WTC11 (cell line): ENCODE measurements around the gene KIRREL3. TPM values are rescaled to one million over a fixed set of nuclear protein-coding genes. Genes with fewer than 3 reads are reported as not detected.

Source experiments
- ATAC-seq: fragments of 200-7000 bp; cut with Tn5 transposase; 2 replicates; pipeline ENCODE4 v1.10.0; 2021; ENCODE audit warnings: mild to moderate bottlenecking, moderate library complexity
- CTCF ChIA-PET: fragments of 300-600 bp; sonication (Branson Sonifier 250); formaldehyde crosslinking; loops from one replicate; lab custom pipeline; 2021; ENCODE audit warnings: antibody characterized with exemption; lab: Charles Lee
- POLR2A ChIA-PET: fragments of 350-600 bp; sonication (Branson Sonifier 250); formaldehyde crosslinking; loops from one replicate; lab custom pipeline; 2021; ENCODE audit warnings: antibody characterized with exemption; lab: Charles Lee
- DNase-seq: peaks from one replicate; pipeline ENCODE4 v3.0.0; 2021; ENCODE audit warnings: low spot score
- H3K27ac Mint-ChIP-seq: 2 replicates; pipeline ENCODE4 v1.8.0; 2021; ENCODE audit warnings: mixed read lengths
- H3K27me3 Mint-ChIP-seq: 2 replicates; pipeline ENCODE4 v1.8.0; 2021; ENCODE audit warnings: low read depth, mild to moderate bottlenecking, moderate library complexity, mixed read lengths
- H3K36me3 Mint-ChIP-seq: 2 replicates; pipeline ENCODE4 v1.8.0; 2021; ENCODE audit warnings: mixed read lengths
- H3K4me1 Mint-ChIP-seq: 2 replicates; pipeline ENCODE4 v1.8.0; 2022; ENCODE audit warnings: mixed read lengths
- H3K4me3 Mint-ChIP-seq: 2 replicates; pipeline ENCODE4 v1.8.0; 2021; ENCODE audit warnings: mild to moderate bottlenecking, moderate library complexity, mixed read lengths
- H3K9me3 Mint-ChIP-seq: 2 replicates; pipeline ENCODE4 v1.8.0; 2021; ENCODE audit warnings: mixed read lengths
- ESRRA ChIP-seq: sonication (generic); formaldehyde crosslinking; IDR thresholded peaks from 2 replicates; pipeline ENCODE4 v1.8.1; 2022; ENCODE audit warnings: mild to moderate bottlenecking, missing genetic modification reagents, borderline replicate concordance
- FOXJ3 ChIP-seq: sonication (generic); formaldehyde crosslinking; IDR thresholded peaks from 2 replicates; pipeline ENCODE4 v1.9.0; 2021; ENCODE audit warnings: missing genetic modification reagents, mild to moderate bottlenecking, borderline replicate concordance
- MXD4 ChIP-seq: fragments of 250-450 bp; sonication (Bioruptor Pico); IDR thresholded peaks from 2 replicates; pipeline ENCODE4 v1.8.0; 2021; ENCODE audit warnings: mild to moderate bottlenecking, moderate library complexity, borderline replicate concordance
- NFE2L1 ChIP-seq: sonication (generic); formaldehyde crosslinking; IDR thresholded peaks from 2 replicates; pipeline ENCODE4 v1.8.1; 2023; ENCODE audit warnings: missing genetic modification reagents
- NR1H2 ChIP-seq: sonication (generic); formaldehyde crosslinking; IDR thresholded peaks from 2 replicates; pipeline ENCODE4 v1.9.0; 2021; ENCODE audit warnings: mild to moderate bottlenecking, moderate library complexity, missing genetic modification reagents
- NR2C2 ChIP-seq: sonication (generic); formaldehyde crosslinking; IDR thresholded peaks from 2 replicates; pipeline ENCODE4 v1.8.0; 2022; ENCODE audit warnings: mild to moderate bottlenecking, missing genetic modification reagents
- NR3C1 ChIP-seq: sonication (generic); formaldehyde crosslinking; conservative IDR thresholded peaks from 2 replicates; pipeline ENCODE4 v1.8.1; 2023; ENCODE audit warnings: low read depth, mild to moderate bottlenecking, missing genetic modification reagents
- RELA ChIP-seq: sonication (generic); formaldehyde crosslinking; IDR thresholded peaks from 2 replicates; pipeline ENCODE4 v1.8.1; 2022; ENCODE audit warnings: missing genetic modification reagents, mild to moderate bottlenecking, borderline replicate concordance
- SMAD3 ChIP-seq: sonication (generic); formaldehyde crosslinking; IDR thresholded peaks from 2 replicates; pipeline ENCODE4 v1.8.0; 2022; ENCODE audit warnings: missing genetic modification reagents, mild to moderate bottlenecking, borderline replicate concordance
- SOX15 ChIP-seq: fragments of 250-450 bp; sonication (Bioruptor Pico); IDR thresholded peaks from 2 replicates; pipeline ENCODE4 v1.9.0; 2021; ENCODE audit warnings: mild to moderate bottlenecking
- TP53 ChIP-seq: sonication (generic); formaldehyde crosslinking; IDR thresholded peaks from 2 replicates; pipeline ENCODE4 v1.8.1; 2023; ENCODE audit warnings: mild to moderate bottlenecking, missing genetic modification reagents
- ZNF138 ChIP-seq: sonication (generic); formaldehyde crosslinking; conservative IDR thresholded peaks from 2 replicates; pipeline ENCODE4 v1.8.1; 2022; ENCODE audit warnings: mild to moderate bottlenecking, moderate library complexity, missing genetic modification reagents
- ZNF232 ChIP-seq: sonication (generic); formaldehyde crosslinking; IDR thresholded peaks from 2 replicates; pipeline ENCODE4 v1.8.0; 2022; ENCODE audit warnings: mild to moderate bottlenecking, missing genetic modification reagents
- ZNF263 ChIP-seq: sonication (generic); formaldehyde crosslinking; IDR thresholded peaks from 2 replicates; pipeline ENCODE4 v1.8.1; 2022; ENCODE audit warnings: low read depth, mild to moderate bottlenecking, moderate library complexity, missing genetic modification reagents
- total RNA-seq: library from RNA; stranded (reverse); gene quantifications from 3 replicates; pipeline ENCODE4 v1.2.3, GENCODE V29; 2021
- TF ChIP-seq, protein P1 (sequence below): fragments of 250-450 bp; sonication (Bioruptor Pico); IDR thresholded peaks from 2 replicates; pipeline ENCODE4 v1.9.0; 2021; ENCODE audit warnings: mild to moderate bottlenecking, borderline replicate concordance
- TF ChIP-seq, protein P2 (sequence below): sonication (generic); formaldehyde crosslinking; IDR thresholded peaks from 2 replicates; pipeline ENCODE4 v1.8.0; 2022; ENCODE audit warnings: missing genetic modification reagents
- TF ChIP-seq, protein P3 (sequence below): sonication (generic); formaldehyde crosslinking; IDR thresholded peaks from 2 replicates; pipeline ENCODE4 v1.8.0; 2022; ENCODE audit warnings: mild to moderate bottlenecking, missing genetic modification reagents
- TF ChIP-seq, protein P4 (sequence below): fragments of 250-450 bp; sonication (Bioruptor Pico); IDR thresholded peaks from 2 replicates; pipeline ENCODE4 v1.9.0; 2021; ENCODE audit warnings: moderate library complexity, mild to moderate bottlenecking, inconsistent platforms, borderline replicate concordance
- TF ChIP-seq, protein P5 (sequence below): sonication (generic); formaldehyde crosslinking; IDR thresholded peaks from 2 replicates; pipeline ENCODE4 v1.8.0; 2022; ENCODE audit warnings: mild to moderate bottlenecking, missing genetic modification reagents

KIRREL3 gene
- total RNA-seq, 1 experiment from 2014 or later: 0.59 TPM

DNA sequence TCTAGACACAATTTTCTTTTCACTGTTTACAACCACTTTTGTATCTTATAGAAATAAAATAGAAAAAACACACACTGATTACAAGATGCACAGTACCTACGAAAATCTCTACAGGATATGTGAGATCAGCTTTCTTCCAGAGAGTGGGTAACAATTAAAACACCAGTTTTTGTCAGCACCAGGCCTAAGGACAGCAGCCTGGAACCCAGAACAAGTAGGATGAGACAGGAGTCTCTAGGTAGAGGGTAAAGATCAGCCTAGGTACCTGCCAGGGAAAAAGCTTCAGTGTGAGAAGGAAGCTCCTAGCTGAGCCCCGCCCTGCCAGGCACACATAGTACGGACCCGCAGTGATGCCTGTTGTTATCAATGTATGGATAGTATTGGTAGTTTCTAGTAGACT, 61.9 kb downstream of the KIRREL3 start:
- peaks cover 11% of the 10 kb centered on the region for H3K9me3 Mint-ChIP-seq
- DNase-seq (no peak), ATAC-seq (no peak)
- no peak overlapping the region for H3K27ac Mint-ChIP-seq
- H3K36me3 Mint-ChIP-seq: peaks cover 3% of the 10 kb centered on the region
- peaks cover 8% of the 10 kb centered on the region; the same call in 1 of the 2 replicates for H3K4me1 Mint-ChIP-seq
- no peak overlapping the region for H3K4me3 Mint-ChIP-seq
- no peaks in the 10 kb centered on the region for H3K27me3 Mint-ChIP-seq
- CTCF ChIA-PET: interaction anchor here (1.0 kb wide), 1 partner anchor 51 kb away, joined by 3 read pairs; no protein-coding TSS in a partner anchor
- TF ChIP-seq MXD4 (CRISPR knock-in tag) (no peak), SMAD3 (CRISPR knock-in tag) (no peak), NR1H2 (no peak), NR3C1 (CRISPR knock-in tag) (no peak)
- TF ChIP-seq, all 79 proteins: peak for 0
- POLR2A ChIA-PET: no interaction called here

DNA sequence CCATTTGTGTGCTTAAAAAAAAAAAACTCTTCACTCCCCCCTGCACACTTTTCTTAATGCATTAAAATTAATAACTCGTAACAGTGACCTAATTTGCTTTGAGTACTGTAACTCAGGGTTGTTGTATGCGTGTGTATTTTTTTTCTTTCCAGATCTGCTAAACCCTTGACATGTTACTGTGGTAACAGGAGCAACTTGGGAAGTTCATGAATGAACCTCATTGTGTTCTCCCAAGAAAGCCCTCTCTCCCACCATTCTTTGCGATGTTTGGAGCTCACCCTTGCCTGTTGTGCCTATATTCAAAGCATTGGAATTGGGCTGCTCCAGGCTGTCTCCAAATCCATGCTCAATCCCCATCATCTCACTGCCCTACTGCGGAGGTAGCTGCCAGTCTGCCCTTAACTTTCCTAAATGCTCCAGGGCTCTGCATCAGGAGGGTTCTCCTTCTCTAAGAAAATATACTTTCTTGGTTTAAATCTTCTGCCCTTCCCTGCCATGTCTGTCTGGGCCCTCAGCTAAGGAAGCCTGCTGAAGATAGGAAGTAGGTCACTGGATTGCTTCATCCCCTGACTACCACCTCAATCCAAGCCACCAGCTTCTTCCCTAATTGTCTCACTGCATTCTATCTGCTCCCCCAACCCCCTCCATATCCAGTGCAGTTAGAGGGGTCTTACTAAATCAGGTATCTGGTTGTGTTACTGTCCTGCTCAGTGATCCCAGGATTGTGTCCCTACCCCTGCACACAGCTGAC, 70.3 kb downstream of the KIRREL3 start:
- no peak for ATAC-seq
- Mint-ChIP-seq H3K27me3 (no peaks in the 10 kb centered on the region), H3K36me3 (peaks cover 10% of the 10 kb centered on the region), H3K9me3 (peaks cover 23% of the 10 kb centered on the region), H3K4me3 (no peak overlapping the region), H3K27ac (no peak overlapping the region), H3K4me1 (peaks cover 7% of the 10 kb centered on the region; the same call in 1 of the 2 replicates)
- DNase-seq: no peak
- TF ChIP-seq ZNF263 (no peak), ZNF232 (no peak), TP53 (CRISPR knock-in tag) (no peak)
- TF ChIP-seq, protein P1, sequence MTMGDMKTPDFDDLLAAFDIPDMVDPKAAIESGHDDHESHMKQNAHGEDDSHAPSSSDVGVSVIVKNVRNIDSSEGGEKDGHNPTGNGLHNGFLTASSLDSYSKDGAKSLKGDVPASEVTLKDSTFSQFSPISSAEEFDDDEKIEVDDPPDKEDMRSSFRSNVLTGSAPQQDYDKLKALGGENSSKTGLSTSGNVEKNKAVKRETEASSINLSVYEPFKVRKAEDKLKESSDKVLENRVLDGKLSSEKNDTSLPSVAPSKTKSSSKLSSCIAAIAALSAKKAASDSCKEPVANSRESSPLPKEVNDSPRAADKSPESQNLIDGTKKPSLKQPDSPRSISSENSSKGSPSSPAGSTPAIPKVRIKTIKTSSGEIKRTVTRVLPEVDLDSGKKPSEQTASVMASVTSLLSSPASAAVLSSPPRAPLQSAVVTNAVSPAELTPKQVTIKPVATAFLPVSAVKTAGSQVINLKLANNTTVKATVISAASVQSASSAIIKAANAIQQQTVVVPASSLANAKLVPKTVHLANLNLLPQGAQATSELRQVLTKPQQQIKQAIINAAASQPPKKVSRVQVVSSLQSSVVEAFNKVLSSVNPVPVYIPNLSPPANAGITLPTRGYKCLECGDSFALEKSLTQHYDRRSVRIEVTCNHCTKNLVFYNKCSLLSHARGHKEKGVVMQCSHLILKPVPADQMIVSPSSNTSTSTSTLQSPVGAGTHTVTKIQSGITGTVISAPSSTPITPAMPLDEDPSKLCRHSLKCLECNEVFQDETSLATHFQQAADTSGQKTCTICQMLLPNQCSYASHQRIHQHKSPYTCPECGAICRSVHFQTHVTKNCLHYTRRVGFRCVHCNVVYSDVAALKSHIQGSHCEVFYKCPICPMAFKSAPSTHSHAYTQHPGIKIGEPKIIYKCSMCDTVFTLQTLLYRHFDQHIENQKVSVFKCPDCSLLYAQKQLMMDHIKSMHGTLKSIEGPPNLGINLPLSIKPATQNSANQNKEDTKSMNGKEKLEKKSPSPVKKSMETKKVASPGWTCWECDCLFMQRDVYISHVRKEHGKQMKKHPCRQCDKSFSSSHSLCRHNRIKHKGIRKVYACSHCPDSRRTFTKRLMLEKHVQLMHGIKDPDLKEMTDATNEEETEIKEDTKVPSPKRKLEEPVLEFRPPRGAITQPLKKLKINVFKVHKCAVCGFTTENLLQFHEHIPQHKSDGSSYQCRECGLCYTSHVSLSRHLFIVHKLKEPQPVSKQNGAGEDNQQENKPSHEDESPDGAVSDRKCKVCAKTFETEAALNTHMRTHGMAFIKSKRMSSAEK: no peak
- CTCF ChIA-PET: interaction anchor here (0.7 kb wide), 1 partner anchor 38 kb away, joined by 4 read pairs; no protein-coding TSS in a partner anchor
- POLR2A ChIA-PET: no interaction called here

DNA sequence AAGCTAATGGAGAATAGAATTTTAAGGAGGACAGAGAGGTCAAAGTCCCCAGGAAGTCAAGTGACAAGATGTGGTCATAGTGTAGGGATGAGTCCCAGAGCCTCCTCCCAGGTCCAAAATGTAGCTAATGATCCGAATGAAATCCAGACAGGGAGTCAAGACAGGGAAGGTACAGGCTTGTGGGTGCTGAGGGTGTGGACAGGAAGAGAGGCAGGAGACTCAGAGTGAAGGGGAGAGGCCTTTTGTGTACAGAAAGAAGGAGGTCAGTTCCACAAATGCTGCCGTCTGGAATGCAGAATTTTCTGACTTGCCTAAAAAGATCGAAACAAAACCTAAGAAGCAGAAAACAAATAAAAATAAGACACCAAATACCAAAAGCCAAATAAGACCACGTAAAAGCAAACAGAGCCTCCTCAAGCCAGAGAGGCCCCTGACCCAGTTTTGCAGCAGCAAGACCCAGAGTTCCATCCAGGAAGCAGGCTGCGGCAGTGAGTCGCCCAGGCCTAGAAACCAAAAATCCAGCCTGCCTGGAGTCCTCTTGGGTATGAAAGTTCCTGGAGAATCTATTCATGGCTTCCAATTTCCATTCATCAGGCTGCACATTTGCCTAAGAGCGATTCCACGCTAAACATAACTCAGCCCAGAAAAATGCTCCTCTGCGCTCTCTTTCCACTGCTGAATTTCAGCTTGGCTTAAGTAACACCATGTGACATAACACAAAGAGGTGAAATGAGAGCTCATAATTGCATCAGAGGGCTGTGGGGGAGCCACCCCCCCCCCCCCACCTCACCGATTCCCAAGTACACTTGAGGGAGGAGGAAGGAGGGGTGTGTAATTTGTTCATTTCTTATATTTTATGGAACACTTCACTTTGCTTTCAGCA, 71.2 kb downstream of the KIRREL3 start:
- H3K27me3 Mint-ChIP-seq: no peaks in the 10 kb centered on the region
- H3K36me3 Mint-ChIP-seq: peaks cover 10% of the 10 kb centered on the region
- ATAC-seq: no peak
- no peak overlapping the region for H3K4me3 Mint-ChIP-seq
- H3K4me1 Mint-ChIP-seq: peaks cover 7% of the 10 kb centered on the region; the same call in 1 of the 2 replicates
- CTCF ChIA-PET: interaction anchor here (0.7 to 1.1 kb wide), 3 partner anchors 38 to 61 kb away, joined by 3 to 4 read pairs (median 4); no protein-coding TSS in a partner anchor
- DNase-seq: no peak
- POLR2A ChIA-PET: no interaction called here
- H3K27ac Mint-ChIP-seq: no peak overlapping the region
- H3K9me3 Mint-ChIP-seq: peaks cover 23% of the 10 kb centered on the region
- no peak for TF ChIP-seq ZNF138 (CRISPR knock-in tag)
- TF ChIP-seq SMAD3 (CRISPR knock-in tag): no peak
- TF ChIP-seq, protein P2, sequence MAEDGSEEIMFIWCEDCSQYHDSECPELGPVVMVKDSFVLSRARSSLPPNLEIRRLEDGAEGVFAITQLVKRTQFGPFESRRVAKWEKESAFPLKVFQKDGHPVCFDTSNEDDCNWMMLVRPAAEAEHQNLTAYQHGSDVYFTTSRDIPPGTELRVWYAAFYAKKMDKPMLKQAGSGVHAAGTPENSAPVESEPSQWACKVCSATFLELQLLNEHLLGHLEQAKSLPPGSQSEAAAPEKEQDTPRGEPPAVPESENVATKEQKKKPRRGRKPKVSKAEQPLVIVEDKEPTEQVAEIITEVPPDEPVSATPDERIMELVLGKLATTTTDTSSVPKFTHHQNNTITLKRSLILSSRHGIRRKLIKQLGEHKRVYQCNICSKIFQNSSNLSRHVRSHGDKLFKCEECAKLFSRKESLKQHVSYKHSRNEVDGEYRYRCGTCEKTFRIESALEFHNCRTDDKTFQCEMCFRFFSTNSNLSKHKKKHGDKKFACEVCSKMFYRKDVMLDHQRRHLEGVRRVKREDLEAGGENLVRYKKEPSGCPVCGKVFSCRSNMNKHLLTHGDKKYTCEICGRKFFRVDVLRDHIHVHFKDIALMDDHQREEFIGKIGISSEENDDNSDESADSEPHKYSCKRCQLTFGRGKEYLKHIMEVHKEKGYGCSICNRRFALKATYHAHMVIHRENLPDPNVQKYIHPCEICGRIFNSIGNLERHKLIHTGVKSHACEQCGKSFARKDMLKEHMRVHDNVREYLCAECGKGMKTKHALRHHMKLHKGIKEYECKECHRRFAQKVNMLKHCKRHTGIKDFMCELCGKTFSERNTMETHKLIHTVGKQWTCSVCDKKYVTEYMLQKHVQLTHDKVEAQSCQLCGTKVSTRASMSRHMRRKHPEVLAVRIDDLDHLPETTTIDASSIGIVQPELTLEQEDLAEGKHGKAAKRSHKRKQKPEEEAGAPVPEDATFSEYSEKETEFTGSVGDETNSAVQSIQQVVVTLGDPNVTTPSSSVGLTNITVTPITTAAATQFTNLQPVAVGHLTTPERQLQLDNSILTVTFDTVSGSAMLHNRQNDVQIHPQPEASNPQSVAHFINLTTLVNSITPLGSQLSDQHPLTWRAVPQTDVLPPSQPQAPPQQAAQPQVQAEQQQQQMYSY: no peak
- no peak for TF ChIP-seq NFE2L1 (CRISPR knock-in tag)
- TF ChIP-seq, protein P3, sequence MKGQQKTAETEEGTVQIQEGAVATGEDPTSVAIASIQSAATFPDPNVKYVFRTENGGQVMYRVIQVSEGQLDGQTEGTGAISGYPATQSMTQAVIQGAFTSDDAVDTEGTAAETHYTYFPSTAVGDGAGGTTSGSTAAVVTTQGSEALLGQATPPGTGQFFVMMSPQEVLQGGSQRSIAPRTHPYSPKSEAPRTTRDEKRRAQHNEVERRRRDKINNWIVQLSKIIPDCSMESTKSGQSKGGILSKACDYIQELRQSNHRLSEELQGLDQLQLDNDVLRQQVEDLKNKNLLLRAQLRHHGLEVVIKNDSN (CRISPR knock-in tag): no peak
- TF ChIP-seq SOX15: no peak
- no peak for TF ChIP-seq FOXJ3 (CRISPR knock-in tag)
- no peak for TF ChIP-seq NR2C2
- TF ChIP-seq RELA (CRISPR knock-in tag): no peak
- TF ChIP-seq ESRRA (CRISPR knock-in tag): no peak
- TF ChIP-seq, protein P4, sequence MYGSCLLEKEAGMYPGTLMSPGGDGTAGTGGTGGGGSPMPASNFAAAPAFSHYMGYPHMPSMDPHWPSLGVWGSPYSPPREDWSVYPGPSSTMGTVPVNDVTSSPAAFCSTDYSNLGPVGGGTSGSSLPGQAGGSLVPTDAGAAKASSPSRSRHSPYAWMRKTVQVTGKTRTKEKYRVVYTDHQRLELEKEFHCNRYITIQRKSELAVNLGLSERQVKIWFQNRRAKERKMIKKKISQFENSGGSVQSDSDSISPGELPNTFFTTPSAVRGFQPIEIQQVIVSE (CRISPR knock-in tag): no peak
- TF ChIP-seq, protein P5, sequence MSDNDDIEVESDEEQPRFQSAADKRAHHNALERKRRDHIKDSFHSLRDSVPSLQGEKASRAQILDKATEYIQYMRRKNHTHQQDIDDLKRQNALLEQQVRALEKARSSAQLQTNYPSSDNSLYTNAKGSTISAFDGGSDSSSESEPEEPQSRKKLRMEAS (CRISPR knock-in tag): no peak
